Neural cell (in vitro differentiated cells): ENCODE data around the gene ERRFI1.

ENCODE experiments used
- CTCF ChIP-seq: fragments of 450-650 bp; IDR thresholded peaks from 2 replicates; pipeline ENCODE4 v1.5.1; 2014; ENCODE audit warnings: antibody characterized with exemption, mild to moderate bottlenecking, moderate library complexity; ENCODE audit not compliant: poor library complexity, severe bottlenecking
- EP300 ChIP-seq: fragments of 450-650 bp; conservative IDR thresholded peaks from 2 replicates; pipeline ENCODE4 v1.6.1; 2014; ENCODE audit warnings: antibody characterized with exemption, mild to moderate bottlenecking, moderate library complexity; ENCODE audit not compliant: poor library complexity, severe bottlenecking
- EZH2 ChIP-seq: fragments of 200-600, 300-800 bp; shearing (Covaris generic), sonication (generic); IDR thresholded peaks from 2 replicates; pipeline ENCODE4 v1.6.1; 2014; ENCODE audit warnings: antibody characterized with exemption, low read length, borderline replicate concordance, mild to moderate bottlenecking; ENCODE audit not compliant: insufficient read depth, poor library complexity, severe bottlenecking
- POLR2AphosphoS5 ChIP-seq: IDR thresholded peaks from 2 replicates; pipeline ENCODE4 v1.6.1; 2012
- TAF1 ChIP-seq: IDR thresholded peaks from 2 replicates; pipeline ENCODE4 v1.6.1; 2012; ENCODE audit warnings: low read depth
- TF ChIP-seq, protein P1 (sequence below): IDR thresholded peaks from 2 replicates; pipeline ENCODE4 v1.6.1; 2012; ENCODE audit warnings: borderline replicate concordance

DNA sequence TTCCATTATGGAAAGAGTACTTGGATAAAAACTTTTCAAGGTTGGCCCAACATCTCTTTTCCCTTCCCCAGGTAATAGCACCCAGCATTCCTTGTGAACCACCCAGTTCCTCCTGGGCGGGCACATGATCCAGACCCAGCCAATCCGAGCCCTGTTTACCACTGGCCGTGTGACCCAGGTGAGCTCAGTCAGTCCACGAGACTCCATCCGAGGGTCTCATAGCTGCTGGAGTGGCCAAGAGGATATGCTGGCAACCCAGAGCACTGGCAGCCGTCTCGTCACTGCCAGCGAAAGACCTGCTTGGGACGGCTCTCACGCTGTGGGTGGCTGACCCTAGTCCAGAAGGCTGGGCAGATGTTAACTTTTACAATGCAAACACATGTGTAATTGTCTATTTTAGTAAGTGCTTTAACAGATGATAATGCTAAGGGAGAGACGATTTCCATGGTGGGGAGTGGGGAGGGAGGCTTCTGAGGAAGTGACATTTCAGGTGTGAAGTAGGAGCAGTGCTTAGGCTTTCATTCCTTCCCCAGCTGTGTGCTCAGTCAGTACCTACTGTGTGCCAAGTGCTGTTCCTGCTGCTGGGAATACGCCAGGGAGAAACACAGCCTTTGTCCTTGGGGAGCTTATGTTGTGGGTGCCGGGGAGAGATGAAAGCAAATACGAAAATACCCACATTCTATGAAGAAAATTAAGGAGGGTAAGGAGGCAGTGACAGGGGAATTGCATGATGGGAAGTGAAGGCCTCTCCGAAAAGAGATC, 40.1 kb downstream of the ERRFI1 start:
- TF ChIP-seq CTCF (no peak), EZH2 (no peak), TAF1 (no peak), EP300 (no peak), POLR2AphosphoS5 (no peak)
- TF ChIP-seq, protein P1, sequence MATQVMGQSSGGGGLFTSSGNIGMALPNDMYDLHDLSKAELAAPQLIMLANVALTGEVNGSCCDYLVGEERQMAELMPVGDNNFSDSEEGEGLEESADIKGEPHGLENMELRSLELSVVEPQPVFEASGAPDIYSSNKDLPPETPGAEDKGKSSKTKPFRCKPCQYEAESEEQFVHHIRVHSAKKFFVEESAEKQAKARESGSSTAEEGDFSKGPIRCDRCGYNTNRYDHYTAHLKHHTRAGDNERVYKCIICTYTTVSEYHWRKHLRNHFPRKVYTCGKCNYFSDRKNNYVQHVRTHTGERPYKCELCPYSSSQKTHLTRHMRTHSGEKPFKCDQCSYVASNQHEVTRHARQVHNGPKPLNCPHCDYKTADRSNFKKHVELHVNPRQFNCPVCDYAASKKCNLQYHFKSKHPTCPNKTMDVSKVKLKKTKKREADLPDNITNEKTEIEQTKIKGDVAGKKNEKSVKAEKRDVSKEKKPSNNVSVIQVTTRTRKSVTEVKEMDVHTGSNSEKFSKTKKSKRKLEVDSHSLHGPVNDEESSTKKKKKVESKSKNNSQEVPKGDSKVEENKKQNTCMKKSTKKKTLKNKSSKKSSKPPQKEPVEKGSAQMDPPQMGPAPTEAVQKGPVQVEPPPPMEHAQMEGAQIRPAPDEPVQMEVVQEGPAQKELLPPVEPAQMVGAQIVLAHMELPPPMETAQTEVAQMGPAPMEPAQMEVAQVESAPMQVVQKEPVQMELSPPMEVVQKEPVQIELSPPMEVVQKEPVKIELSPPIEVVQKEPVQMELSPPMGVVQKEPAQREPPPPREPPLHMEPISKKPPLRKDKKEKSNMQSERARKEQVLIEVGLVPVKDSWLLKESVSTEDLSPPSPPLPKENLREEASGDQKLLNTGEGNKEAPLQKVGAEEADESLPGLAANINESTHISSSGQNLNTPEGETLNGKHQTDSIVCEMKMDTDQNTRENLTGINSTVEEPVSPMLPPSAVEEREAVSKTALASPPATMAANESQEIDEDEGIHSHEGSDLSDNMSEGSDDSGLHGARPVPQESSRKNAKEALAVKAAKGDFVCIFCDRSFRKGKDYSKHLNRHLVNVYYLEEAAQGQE: no peak
